KOPT-K1 (cell line): ENCODE results near the gene RYK.
"Not testable (repeated sequence)": the region's sequence is repeated elsewhere in the genome, so short reads cannot be mapped to it uniquely, and the experiment has no call there.

Experiments used
- H3K27ac ChIP-seq: fragments of 200-600 bp; sonication (generic); 2 replicates; pipeline ENCODE4 v1.5.1; 2016; ENCODE audit warnings: antibody characterized with exemption, mild to moderate bottlenecking, low read depth, low read length; ENCODE audit not compliant: poor library complexity, severe bottlenecking
- H3K36me3 ChIP-seq: fragments of 200-600 bp; sonication (generic); 2 replicates; pipeline ENCODE4 v1.5.1; 2017; ENCODE audit warnings: antibody characterized with exemption, mild to moderate bottlenecking, low read length, moderate library complexity; ENCODE audit not compliant: insufficient read depth
- H3K9me3 ChIP-seq: fragments of 200-600 bp; sonication (generic); 2 replicates; pipeline ENCODE4 v1.5.1; 2017; ENCODE audit warnings: antibody characterized with exemption, low read length, mild to moderate bottlenecking; ENCODE audit not compliant: insufficient read depth, poor library complexity, severe bottlenecking

The RYK gene

DNA sequence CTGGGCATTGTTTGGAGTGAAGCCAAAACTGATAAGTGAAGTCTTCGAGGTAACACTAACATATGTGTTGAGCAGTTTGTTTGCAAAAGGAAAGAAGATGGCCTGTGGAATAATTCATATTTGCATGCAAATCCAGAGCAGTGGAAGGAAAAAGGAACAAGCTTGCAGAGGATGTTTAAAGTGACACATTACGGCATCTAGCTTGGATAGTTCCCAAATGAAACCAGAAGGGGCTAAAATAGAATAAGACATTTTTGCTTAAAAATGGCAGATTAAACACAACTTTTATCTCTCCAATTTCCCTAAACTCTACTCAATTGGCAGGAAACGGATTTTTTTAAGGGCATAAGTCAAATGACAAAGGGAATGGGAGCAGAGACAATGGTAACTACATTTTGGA lies 25.4 kb upstream of the RYK start:
- Histone ChIP-seq H3K36me3 (no peaks in the 10 kb centered on the region), H3K27ac (no peak overlapping the region), H3K9me3 (no peaks in the 10 kb centered on the region)

DNA sequence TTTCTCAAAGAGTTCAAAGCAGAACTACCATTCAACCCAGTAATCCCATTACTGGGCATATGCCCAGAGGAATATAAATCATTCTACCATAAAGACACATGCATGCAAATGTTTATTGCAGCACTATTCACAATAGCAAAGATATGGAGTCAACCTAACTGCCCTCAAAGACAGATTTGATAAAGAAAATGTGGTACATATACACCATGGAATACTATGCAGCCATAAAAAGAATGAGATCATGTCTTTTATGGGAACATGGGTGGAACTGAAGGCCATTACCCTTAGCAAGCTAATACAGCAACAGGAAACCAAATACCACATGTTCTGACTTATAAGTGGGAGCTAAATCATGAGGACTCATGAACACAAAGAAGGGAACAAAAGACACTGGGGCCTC lies 24.5 kb upstream of the RYK start:
- H3K36me3 ChIP-seq, H3K27ac ChIP-seq, H3K9me3 ChIP-seq: not testable (repeated sequence)

DNA sequence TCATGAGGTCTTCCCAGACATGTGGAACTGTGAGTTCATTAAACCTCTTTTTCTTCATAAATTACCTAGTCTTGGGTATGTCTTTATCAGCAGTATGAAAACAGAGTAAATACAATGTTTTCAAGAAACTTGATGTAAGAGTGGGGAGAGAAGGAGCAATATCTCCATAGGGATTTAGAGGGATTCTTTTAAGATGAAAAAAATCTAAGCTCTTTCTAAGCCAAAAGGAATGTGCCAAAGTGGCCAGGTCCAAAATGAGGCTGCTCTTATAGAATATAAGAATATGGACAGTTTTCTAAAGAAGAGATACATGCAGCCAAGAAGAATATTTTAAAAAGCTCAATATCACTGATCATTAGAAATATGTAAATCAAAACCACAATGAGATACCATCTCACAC lies 23.9 kb upstream of the RYK start:
- Histone ChIP-seq H3K36me3 (no peaks in the 10 kb centered on the region), H3K27ac (no peak overlapping the region), H3K9me3 (no peaks in the 10 kb centered on the region)

DNA sequence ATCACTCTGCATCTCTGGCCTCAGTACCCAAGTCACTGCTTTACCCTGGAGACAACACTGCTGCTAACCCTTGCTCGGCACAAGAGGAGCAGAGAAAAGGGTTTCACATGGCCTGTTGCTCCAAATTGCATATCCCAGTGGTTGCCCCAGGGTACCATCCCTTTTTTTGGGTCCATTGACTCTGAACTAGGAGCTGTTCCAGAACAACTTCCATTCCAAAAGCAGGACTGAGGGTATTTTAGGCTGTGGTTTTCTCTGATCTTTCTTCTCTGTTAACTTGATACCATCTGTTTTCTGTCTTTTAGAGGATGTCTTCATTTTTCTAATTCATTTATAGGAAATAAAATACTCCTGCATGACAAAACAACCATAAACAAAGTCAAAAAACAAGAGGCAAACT lies 17.3 kb upstream of the RYK start:
- Histone ChIP-seq H3K9me3 (no peaks in the 10 kb centered on the region), H3K36me3 (no peaks in the 10 kb centered on the region)

DNA sequence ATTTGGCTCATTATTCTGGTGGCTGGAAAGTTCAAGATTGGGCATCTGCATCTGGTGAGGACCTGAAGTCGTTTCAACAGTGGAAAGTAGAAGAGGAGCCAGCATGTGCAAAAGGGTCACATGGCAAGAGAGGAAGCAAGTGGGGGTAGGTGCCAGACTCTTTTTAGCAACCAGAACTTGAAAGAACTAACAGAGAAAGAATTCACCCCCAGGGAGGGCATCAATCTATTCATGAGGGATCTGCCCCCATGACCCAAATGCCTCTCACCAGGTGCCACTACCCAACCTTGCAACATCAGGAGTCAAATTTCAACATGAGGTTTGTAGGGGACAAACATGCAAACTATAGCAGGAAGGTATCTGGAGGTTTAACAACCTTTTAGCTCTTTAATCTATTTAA lies 10.3 kb upstream of the RYK start:
- H3K9me3 ChIP-seq: peaks cover 5% of the 10 kb centered on the region
- H3K27ac ChIP-seq: no peak overlapping the region
- H3K36me3 ChIP-seq: no peaks in the 10 kb centered on the region

More for the DNA sequence above, 17.3 kb upstream of the RYK start:
- no peak overlapping the region for H3K27ac ChIP-seq

DNA sequence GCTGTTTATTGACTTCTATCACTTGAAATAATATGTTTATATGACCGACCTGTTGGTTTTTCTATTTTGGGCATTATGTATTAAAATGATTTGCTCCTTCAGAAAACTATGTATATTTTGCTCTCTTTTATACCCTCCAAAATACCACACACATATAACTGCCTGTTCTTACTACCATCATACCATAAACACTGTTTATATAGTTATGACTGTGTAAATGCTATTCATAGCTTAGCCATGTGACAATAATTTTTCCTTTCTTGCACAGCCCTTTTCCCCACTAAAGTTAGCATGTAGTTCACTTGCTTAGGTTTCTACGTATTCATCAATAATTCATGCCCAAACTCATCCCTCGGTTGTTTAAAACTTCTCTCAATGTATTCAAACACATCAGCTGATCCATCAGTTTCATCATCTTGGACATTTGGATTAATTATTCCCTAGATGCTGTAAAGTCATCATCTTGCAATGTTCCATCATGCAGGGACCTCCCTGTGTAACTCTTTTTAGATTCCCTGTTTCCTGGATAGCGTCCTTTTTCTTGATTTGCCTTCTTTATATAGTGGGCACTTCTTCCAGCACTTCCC lies 8.2 kb upstream of the RYK start:
- Histone ChIP-seq H3K9me3 (peaks cover 5% of the 10 kb centered on the region), H3K36me3 (no peaks in the 10 kb centered on the region), H3K27ac (no peak overlapping the region)

DNA sequence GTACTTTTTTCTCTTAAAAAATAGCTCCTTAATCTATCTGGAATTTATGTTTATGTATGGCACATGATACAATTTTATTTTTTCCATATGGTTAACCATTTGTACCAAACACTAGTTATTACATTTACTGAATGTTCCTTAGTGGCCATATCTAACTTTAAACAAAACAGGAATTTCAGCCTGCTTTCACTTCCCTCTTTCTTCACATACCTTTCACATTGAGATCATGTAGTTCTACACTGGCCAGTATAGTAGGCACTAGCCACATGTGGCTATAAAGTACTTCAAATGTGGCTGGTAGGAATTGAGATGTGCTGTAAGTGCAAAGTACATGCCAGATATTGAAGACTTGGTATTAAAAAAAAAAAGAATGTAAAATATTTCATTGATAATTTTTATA lies 4.7 kb upstream of the RYK start:
- Histone ChIP-seq H3K36me3 (no peaks in the 10 kb centered on the region), H3K9me3 (peaks cover 2% of the 10 kb centered on the region), H3K27ac (no peak overlapping the region)

DNA sequence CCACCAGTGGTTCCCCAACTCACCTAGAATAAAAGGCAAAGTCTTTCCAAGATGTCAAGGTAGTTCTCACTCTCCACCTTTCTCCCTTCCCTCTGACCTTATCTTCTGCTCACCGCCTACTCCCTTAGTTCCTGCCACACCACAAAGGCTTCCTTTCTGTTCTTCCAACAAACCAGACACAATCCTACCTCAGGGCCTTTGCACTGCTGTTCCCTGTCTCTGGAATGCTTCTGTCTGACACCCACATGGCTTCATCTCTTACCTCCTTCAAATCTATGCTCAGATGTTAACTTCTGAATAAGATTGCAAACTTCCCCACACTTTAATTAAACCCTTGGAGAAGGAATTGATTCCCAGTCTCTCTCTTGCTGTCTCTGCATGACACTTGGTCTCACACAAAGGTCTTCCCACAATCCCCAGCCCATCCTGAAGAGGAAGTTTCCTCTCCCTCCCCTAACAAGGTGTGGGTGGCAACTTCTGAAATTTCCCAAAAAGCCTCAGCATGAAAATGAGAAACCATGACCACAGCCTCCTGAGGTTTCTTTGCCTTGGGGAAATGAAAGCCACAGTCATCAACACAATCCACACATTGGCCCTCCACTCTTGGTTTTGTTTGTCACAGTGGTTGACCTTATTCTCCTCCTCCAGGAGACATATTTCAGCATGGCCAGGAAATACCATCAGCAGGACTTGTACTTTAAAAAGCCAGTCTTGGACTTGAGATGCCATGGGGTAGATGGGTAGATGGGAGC lies 3.0 kb upstream of the RYK start:
- no peaks in the 10 kb centered on the region for H3K9me3 ChIP-seq
- no peak overlapping the region for H3K27ac ChIP-seq
- H3K36me3 ChIP-seq: no peaks in the 10 kb centered on the region

DNA sequence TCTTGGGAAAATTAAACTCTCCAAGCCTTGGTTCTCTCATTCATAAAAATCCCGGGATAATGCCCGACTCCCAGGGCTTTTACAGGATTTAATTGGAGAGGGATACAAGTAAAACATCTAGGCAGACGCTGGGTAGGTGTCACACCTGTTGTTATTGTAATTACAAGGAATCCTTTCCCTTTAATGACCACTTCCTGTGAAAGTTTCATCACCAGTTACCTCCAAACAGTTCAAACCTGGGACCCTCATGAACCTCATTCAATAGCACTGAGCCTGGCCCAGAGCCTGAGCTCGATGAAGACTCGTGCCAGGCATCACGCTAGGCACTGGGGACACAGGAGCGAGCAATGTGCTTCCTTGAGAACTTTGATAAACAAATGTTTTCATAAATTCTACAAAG lies 2.1 kb upstream of the RYK start:
- H3K27ac ChIP-seq: no peak overlapping the region
- H3K9me3 ChIP-seq: no peaks in the 10 kb centered on the region
- H3K36me3 ChIP-seq: no peaks in the 10 kb centered on the region

DNA sequence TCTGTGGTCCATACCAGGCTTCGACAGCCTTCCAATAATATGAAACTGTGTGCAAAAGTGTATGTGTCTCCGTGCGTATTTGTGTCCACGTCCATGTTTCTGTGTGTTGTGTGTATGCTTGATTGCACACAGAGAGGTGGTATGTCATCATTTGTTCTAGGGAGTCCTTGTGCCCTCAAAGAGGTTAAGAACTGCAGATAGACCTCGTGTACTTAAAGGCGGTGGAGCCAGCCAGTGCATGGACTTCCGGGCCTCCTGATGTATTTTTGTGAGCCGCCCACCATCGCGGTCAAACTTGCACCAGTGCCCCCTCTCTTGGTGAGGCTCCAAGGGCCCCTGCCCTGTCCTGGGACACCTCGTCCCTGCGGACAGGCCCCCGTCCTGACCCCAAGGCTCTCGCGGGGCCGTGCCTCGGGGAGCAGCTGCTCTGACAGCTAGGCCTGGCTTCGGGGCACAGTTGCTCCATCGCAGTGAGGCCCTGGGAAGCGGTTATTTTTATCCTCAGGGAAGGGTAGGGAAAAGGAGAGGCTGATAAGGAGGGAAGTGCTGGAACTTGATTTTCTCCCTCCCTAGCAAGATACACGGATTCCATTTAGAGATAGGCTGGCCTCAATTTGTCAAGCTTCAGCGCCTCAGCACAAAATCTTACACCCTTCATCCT lies 1.2 kb upstream of the RYK start:
- Histone ChIP-seq H3K9me3 (no peaks in the 10 kb centered on the region), H3K36me3 (no peaks in the 10 kb centered on the region), H3K27ac (no peak overlapping the region)

DNA sequence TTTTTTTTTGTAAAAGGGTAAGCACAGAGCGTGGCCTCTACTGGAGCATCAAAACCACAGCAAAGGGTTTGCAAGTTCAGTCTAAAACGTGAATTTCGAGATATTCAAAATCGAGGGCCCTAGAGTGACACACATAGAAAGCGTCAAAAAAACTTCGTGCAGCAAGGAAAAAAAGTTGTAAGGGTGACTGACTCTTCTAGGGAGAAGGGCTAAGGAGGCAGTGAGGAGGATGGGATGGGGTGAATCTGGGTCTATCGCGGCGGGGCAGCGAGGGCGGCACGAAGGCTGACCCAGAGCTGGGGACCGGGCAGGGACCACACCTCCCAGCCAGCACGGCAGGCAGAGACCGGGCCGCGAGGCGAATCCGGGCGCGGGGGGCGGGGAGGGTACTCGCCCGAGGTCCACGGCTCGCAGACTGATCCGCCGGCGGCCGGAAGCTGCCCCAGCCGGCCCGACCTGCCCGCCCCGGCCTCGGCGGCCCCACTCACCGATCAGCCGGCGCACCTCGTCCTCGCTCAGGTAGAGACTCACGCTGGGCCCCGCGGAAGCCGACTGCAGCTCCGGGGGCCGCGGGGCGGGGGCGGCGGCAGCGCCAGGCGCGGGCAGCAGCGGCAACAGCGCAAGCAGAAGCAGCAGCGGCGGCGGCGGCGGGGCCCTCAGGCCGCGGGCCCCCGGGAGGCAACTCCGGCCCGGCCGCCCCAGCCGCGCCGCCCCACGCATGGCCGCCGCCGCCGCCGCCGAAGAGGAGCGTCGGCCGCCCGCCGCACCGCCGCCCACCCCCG lies 533 bp downstream of the RYK start:
- H3K36me3 ChIP-seq: no peaks in the 10 kb centered on the region
- peak overlapping the region; percentile 69 for H3K27ac ChIP-seq
- H3K9me3 ChIP-seq: no peaks in the 10 kb centered on the region

DNA sequence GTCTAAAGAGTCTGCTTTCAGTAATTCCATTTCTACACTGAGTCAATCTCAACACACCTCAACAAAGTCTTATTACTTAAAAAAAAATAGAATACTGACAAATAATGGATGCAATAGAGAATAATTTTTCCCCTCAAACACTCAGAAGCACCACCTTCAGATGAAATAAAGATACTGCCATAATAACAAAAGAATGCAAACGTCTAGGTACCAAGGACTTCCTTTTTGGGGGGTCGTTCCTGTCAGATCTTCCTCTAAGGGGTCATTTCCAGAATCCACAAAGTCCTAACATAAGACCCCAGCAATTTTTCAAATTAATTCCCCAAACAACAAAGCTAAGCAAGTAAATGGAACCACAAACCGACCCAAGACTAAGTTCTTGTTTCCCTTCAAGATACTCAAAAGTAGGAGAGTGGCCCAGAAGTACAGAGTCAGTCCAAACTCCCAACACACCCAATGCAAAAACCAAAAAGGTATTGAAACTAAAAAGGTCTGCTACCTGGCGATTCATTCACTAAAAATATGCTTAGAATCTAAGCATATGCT lies 1.3 kb downstream of the RYK start:
- H3K27ac ChIP-seq: peak overlapping the region; percentile 69

DNA sequence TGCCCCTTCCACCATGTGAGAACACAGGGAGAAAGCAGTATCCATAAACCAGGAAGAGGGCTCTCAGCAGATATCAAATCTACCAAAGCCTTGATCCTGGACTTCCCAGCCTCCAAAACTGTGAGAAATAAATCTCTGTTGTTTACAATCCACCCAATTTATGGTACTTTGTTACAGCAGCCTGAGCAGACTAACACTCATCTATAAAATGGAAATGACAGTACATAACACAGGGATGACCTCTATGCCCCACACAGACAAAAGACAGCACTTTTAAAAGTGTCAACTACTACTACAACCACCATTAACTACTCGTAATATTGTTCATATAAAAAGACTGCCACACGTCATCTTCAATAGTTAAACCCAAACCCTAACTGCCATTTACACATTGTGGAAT lies 5.7 kb downstream of the RYK start:
- H3K9me3 ChIP-seq: no peaks in the 10 kb centered on the region
- H3K36me3 ChIP-seq: no peaks in the 10 kb centered on the region
- no peak overlapping the region for H3K27ac ChIP-seq

More for the DNA sequence above, 1.3 kb downstream of the RYK start:
- H3K9me3 ChIP-seq: no peaks in the 10 kb centered on the region
- H3K36me3 ChIP-seq: no peaks in the 10 kb centered on the region

DNA sequence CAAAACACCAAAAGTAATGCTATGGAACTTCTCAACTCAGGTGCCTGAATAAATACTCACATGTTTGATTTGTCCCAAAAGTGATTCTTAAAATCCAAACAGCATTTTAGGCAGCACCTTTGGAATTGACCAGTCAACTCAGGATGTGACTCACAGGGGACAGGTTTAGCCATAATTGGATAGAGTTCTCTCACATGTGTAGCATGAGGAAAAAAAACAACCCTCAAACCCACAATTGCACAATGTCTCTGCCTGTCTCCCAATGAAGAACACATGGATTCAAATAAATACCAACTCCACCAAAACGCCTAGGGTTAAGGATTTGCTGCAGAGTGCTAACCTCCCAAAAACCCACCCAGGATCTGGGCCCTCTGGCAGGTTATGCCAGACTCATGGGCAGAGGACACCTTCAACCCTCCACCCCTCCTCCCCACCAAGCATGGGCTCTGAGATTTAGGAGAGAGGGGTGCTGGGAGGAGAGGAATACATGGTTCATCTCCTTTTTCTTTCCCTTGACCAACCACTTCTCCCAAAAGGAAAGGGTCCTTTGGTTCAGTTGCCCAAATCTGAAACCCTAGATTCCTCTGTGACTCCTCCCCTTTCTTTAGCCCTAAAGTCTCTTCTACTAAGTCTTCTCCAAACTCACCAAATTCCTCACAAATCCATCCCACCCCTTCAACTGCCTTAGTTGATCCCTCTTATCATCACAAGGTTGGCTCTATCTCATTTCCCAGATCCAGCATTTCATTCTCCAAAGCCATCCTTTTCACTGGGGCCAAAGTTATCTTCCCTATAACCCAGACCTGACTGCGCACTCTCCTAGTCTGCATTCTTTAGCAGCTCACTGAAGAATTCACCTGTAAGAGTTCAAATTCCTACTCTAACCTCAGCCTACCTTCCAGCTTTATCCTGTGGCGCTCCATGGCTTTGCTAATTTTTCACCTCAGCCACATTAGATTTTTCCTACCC lies 7.7 kb downstream of the RYK start:
- no peaks in the 10 kb centered on the region for H3K36me3 ChIP-seq
- no peaks in the 10 kb centered on the region for H3K9me3 ChIP-seq
- H3K27ac ChIP-seq: no peak overlapping the region
